ENCODE measurements around the gene FBXW5. TPM values are rescaled to one million over a fixed set of nuclear protein-coding genes. Genes with fewer than 3 reads are reported as not detected.

The FBXW5 gene
- total and polyA plus RNA-seq, 10 of the 15 experiments (the other 5 are each of a cell fraction or from before 2014, with no cell fraction given): 0.21 to 97.3 (median 44.5) TPM

- peak overlapping the region; percentile 99 for H3K27ac ChIP-seq (ENCODE audit: control insufficient read depth, insufficient read depth)
- peaks cover 34% of the 10 kb centered on the region for H3K79me2 ChIP-seq (ENCODE audit: control insufficient read depth, insufficient read depth, low read length)
- H3K9me3 ChIP-seq (replicated peaks; ENCODE audit: control insufficient read depth, insufficient read depth, low read length): peaks cover 5% of the 10 kb centered on the region; the same call in 2 of the 3 replicates
- ChIA-PET POLR2A (interaction anchor here (0.6 to 3.4 kb wide), 14 partner anchors 9 to 233 kb away, joined by 3 to 41 read pairs (median 4); partner anchors contain the start of genes AJM1, FBXW5, RABL6 and TRAF2), CTCF (interaction anchor here (0.6 to 3.1 kb wide), 12 partner anchors 11 to 796 kb away, joined by 3 to 21 read pairs (median 4); partner anchors contain the start of genes AJM1, C8G and TRAF2), RAD21 (ENCODE audit: unreplicated experiment) (interaction anchor here (0.7 to 2.4 kb wide), 8 partner anchors 16 to 136 kb away, joined by 3 to 30 read pairs (median 6); partner anchors contain the start of gene TRAF2), SMC1A (ENCODE audit: uncharacterized antibody, unreplicated experiment) (interaction anchor here (0.9 to 7.5 kb wide), 5 partner anchors 17 to 133 kb away, joined by 3 to 70 read pairs (median 3); partner anchors contain the start of gene TRAF2)
- H3K4me1 ChIP-seq (ENCODE audit: control insufficient read depth, insufficient read depth, low read length): peaks cover 59% of the 10 kb centered on the region
- in situ Hi-C loops (cut with MboI) (no loop called here), intact Hi-C loops (cut with micrococcal nuclease; ENCODE audit: unreplicated experiment) (loop anchor here (2.0 kb wide), 1 partner anchor 16 kb away; the partner anchor contains the start of gene TRAF2)
- peak overlapping the region; percentile 83 for H3K4me2 ChIP-seq (ENCODE audit: control insufficient read depth, insufficient read depth)
- 12% methylated on average over 15 of the region's 15 CpGs for WGBS (ENCODE audit: insufficient coverage, insufficient replicate concordance, low lambda C conversion rate, missing lambda C conversion rate)
- DNase-seq (ENCODE audit: low read depth, low spot score) (peak; percentile 66), FAIRE-seq (no peak), ATAC-seq (peak; percentile 90)
- peaks cover 30 to 35% of the 10 kb centered on the region in 2 experiments for H3K36me3 ChIP-seq (ENCODE audit: control insufficient read depth in 2 of 2, insufficient read depth in 2 of 2, low read length in 1 of 2)
- H3K4me3 ChIP-seq: peak overlapping the region; percentile 24; the same call in 1 of the 2 replicates
- peak overlapping the region; percentile 89 for H3K9ac ChIP-seq (ENCODE audit: control insufficient read depth, insufficient read depth, low read length)
- H3K27me3 ChIP-seq (replicated peaks in 1 of 2; ENCODE audit: control insufficient read depth in 2 of 2, insufficient read depth in 2 of 2, low read length in 1 of 2): no peaks in the 10 kb centered on the region
- no peaks in the 10 kb centered on the region for H4K20me1 ChIP-seq (ENCODE audit: control insufficient read depth, insufficient read depth)
- BruUV-seq (replicated peaks): no TSS peak
- H2AFZ ChIP-seq (ENCODE audit: control insufficient read depth, low read depth, low read length): no peak overlapping the region
- no peak for TF ChIP-seq HCFC1 (IDR thresholded peaks at IDR 0.05; ENCODE audit: low read length)
- TF ChIP-seq SIN3A (IDR thresholded peaks at IDR 0.05; ENCODE audit: low read depth, low read length): 0 out of 2 replicates have a peak, but pooled peaks have one; percentile 50
- no peak for TF ChIP-seq MEF2A (IDR thresholded peaks at IDR 0.05; ENCODE audit: insufficient read depth, low read depth, low read length)
- no peak for TF ChIP-seq E2F4 (IDR thresholded peaks at IDR 0.05; ENCODE audit: low read depth, low read length)
- TF ChIP-seq ZNF24 (IDR thresholded peaks at IDR 0.05): no peak
- no peak for TF ChIP-seq CBX3 (IDR thresholded peaks at IDR 0.05; ENCODE audit: borderline replicate concordance, low read depth)
- TF ChIP-seq SREBF2 (IDR thresholded peaks at IDR 0.05; ENCODE audit: low read length): no peak
- no peak for TF ChIP-seq NKRF (conservative IDR thresholded peaks at IDR 0.05)
- TF ChIP-seq CREB1 (IDR thresholded peaks at IDR 0.05; ENCODE audit: low read depth): peak; percentile 47; the same call in 1 of the 2 replicates
- no peak for TF ChIP-seq SKIL (IDR thresholded peaks at IDR 0.05; ENCODE audit: low read depth, poor library complexity, severe bottlenecking)
- TF ChIP-seq CHD1 (IDR thresholded peaks at IDR 0.05; ENCODE audit: low read depth, low read length): no peak
- TF ChIP-seq MTA3 (IDR thresholded peaks at IDR 0.05; ENCODE audit: borderline replicate concordance, low read length): no peak; the same call in 1 of the 2 replicates
- peak; percentile 53; the same call in 1 of the 2 replicates for TF ChIP-seq PAX5 (IDR thresholded peaks at IDR 0.05; ENCODE audit: borderline replicate concordance, low read depth, low read length)
- peak; percentile 67 for TF ChIP-seq IKZF1 (conservative IDR thresholded peaks at IDR 0.05)
- no peak for TF ChIP-seq ESRRA (IDR thresholded peaks at IDR 0.05; ENCODE audit: low read length)
- peak; percentile 49 for TF ChIP-seq USF1 (IDR thresholded peaks at IDR 0.05; ENCODE audit: borderline replicate concordance, extremely low read length, insufficient read depth, low read depth, low read length)
- TF ChIP-seq POLR2AphosphoS5 (IDR thresholded peaks at IDR 0.05; ENCODE audit: low read length): peak; percentile 94
- TF ChIP-seq EGR1 (IDR thresholded peaks at IDR 0.05; ENCODE audit: borderline replicate concordance in 1 of 2, low read depth in 2 of 2, low read length in 2 of 2): no peak
Observed at GRCh38 chr9:136902259-136902821, 42.2 kb downstream of the FBXW5 start.
